ENCODE data around the gene STPG4. TPM values are rescaled to one million over a fixed set of nuclear protein-coding genes. Genes with fewer than 3 reads are reported as not detected.

Gene STPG4
- total and polyA plus RNA-seq, 2 donors from 2014 or later, result not detected

DNA sequence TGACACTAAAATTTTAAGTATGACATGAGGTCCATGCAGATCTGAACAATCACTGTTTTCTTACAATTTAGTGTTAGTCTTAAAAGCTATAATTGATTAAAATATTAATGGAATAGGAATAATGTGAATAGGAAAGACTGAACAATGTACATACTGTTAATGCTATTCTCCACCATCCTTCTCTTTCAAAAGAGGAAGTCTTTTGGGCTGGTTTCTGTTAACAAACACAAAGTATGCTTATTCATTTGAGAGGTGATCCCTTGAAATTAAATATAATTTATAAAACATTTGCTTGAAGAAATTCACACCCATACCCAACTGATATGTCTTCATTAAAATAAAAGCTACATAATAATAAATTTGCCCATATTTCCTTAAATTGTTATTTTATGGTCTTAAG lies 2.3 kb downstream of the STPG4 start:
- no peak for FAIRE-seq
- Histone ChIP-seq H3K9me3 (ENCODE audit: control insufficient read depth in 2 of 3, insufficient read depth in 1 of 3, low read length in 3 of 3) (no peaks in the 10 kb centered on the region), H3K27me3 (ENCODE audit: control insufficient read depth, insufficient read depth, low read length) (no peaks in the 10 kb centered on the region), H3K4me3 (ENCODE audit: low read length in 3 of 3) (no peak overlapping the region), H3K4me1 (ENCODE audit: control insufficient read depth in 2 of 3, insufficient read depth in 2 of 3, low read depth in 1 of 3, low read length in 3 of 3) (no peaks in the 10 kb centered on the region), H3K36me3 (ENCODE audit: control insufficient read depth in 2 of 3, insufficient read depth in 3 of 3, low read length in 3 of 3) (peaks cover 0 to 2% (median 2%) of the 10 kb centered on the region in 3 donors), H3K9ac (ENCODE audit: low read length in 3 of 3) (no peak overlapping the region), H3K27ac (ENCODE audit: low read depth in 2 of 2, low read length in 2 of 2) (no peak overlapping the region)
- intact Hi-C loops (cut with DNase I), result no loop called here
- DNase-seq, result no peak
- TF ChIP-seq, protein P1, sequence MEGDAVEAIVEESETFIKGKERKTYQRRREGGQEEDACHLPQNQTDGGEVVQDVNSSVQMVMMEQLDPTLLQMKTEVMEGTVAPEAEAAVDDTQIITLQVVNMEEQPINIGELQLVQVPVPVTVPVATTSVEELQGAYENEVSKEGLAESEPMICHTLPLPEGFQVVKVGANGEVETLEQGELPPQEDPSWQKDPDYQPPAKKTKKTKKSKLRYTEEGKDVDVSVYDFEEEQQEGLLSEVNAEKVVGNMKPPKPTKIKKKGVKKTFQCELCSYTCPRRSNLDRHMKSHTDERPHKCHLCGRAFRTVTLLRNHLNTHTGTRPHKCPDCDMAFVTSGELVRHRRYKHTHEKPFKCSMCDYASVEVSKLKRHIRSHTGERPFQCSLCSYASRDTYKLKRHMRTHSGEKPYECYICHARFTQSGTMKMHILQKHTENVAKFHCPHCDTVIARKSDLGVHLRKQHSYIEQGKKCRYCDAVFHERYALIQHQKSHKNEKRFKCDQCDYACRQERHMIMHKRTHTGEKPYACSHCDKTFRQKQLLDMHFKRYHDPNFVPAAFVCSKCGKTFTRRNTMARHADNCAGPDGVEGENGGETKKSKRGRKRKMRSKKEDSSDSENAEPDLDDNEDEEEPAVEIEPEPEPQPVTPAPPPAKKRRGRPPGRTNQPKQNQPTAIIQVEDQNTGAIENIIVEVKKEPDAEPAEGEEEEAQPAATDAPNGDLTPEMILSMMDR (IDR thresholded peaks at IDR 0.05; ENCODE audit: borderline replicate concordance, extremely low read depth, insufficient read depth), result no peak

DNA sequence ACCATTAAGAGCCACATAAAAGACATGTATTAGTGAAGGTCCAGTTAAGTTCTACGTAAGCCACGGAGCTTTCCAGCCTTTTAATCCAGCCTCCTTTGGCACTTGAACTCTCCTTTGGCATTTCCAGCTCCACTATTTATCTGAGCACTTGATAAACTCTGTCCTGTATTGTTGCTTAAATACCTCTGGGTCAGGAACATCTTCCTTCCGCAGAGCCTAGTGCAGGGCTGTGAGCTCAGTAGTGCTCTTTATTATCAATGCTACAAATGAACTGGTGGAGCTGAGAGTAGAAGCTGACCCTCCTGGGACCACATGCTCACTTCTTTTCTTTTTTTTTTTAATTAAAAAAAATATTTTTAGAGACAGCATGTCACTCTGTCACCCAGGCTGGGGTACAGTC lies 4.9 kb downstream of the STPG4 start:
- H3K27ac ChIP-seq (ENCODE audit: low read depth in 2 of 2, low read length in 2 of 2), result no peak overlapping the region
- H3K9ac ChIP-seq (ENCODE audit: low read length in 3 of 3), result no peak overlapping the region
- H3K9me3 ChIP-seq (ENCODE audit: control insufficient read depth in 2 of 3, insufficient read depth in 1 of 3, low read length in 3 of 3), result no peaks in the 10 kb centered on the region
- no peak overlapping the region for H3K4me3 ChIP-seq (ENCODE audit: low read length in 3 of 3)
- no peak for FAIRE-seq
- H3K4me1 ChIP-seq (ENCODE audit: control insufficient read depth in 2 of 3, insufficient read depth in 2 of 3, low read depth in 1 of 3, low read length in 3 of 3), result no peaks in the 10 kb centered on the region
- no peak for DNase-seq
- H3K36me3 ChIP-seq (ENCODE audit: control insufficient read depth in 2 of 3, insufficient read depth in 3 of 3, low read length in 3 of 3), result peaks cover 0 to 2% (median 2%) of the 10 kb centered on the region in 3 donors
- TF ChIP-seq, protein P1 (IDR thresholded peaks at IDR 0.05; ENCODE audit: borderline replicate concordance, extremely low read depth, insufficient read depth), result no peak
- intact Hi-C loops (cut with DNase I), result no loop called here
- no peaks in the 10 kb centered on the region for H3K27me3 ChIP-seq (ENCODE audit: control insufficient read depth, insufficient read depth, low read length)

DNA sequence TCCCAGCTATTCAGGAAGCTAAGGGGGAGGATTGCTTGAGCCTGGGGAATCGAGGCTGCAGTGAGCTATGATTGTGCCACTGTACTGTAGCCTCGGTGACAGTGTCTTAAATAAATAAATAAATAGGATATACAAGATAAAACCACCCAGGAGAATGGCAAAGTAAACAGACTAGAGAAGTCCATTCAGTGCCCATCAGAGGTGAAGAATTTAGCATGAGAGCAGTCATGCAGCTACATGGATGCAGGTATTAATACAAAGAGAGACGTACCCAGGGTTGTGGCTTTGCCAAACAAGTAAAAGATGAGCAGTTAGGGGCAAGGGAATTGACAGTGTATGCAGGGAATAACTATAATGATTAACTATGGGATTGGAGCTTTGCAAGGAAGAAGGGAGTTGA lies 8.1 kb downstream of the STPG4 start:
- Histone ChIP-seq H3K4me3 (ENCODE audit: low read length in 3 of 3) (no peak overlapping the region), H3K27me3 (ENCODE audit: control insufficient read depth, insufficient read depth, low read length) (no peaks in the 10 kb centered on the region), H3K4me1 (ENCODE audit: control insufficient read depth in 2 of 3, insufficient read depth in 2 of 3, low read depth in 1 of 3, low read length in 3 of 3) (no peaks in the 10 kb centered on the region), H3K27ac (ENCODE audit: low read depth in 2 of 2, low read length in 2 of 2) (no peak overlapping the region), H3K9ac (ENCODE audit: low read length in 3 of 3) (no peak overlapping the region), H3K9me3 (ENCODE audit: control insufficient read depth in 2 of 3, insufficient read depth in 1 of 3, low read length in 3 of 3) (no peaks in the 10 kb centered on the region), H3K36me3 (ENCODE audit: control insufficient read depth in 2 of 3, insufficient read depth in 3 of 3, low read length in 3 of 3) (peaks cover 0 to 2% (median 2%) of the 10 kb centered on the region in 3 donors)
- intact Hi-C loops (cut with DNase I), result no loop called here
- TF ChIP-seq, protein P1 (IDR thresholded peaks at IDR 0.05; ENCODE audit: borderline replicate concordance, extremely low read depth, insufficient read depth), result no peak
- no peak for DNase-seq
- no peak for FAIRE-seq

DNA sequence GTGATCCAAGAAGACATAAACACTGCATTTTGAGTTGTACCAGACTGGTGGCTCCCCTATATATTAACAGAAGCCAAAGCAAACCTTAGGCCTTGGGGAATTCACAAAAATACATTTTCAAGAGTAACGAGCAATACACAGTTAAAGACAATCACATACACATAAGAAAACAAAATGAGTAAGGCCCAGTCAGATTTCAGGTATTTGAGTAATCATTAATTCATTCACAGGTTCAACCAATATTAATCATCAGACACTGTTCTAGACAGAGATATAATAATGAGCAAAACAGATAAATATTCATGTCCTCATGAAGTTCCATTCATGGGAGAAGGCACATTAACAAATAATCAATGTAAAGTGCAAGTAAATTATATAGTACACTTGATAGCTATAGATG lies 9.6 kb downstream of the STPG4 start:
- Histone ChIP-seq H3K9me3 (ENCODE audit: control insufficient read depth in 2 of 3, insufficient read depth in 1 of 3, low read length in 3 of 3) (no peaks in the 10 kb centered on the region), H3K36me3 (ENCODE audit: control insufficient read depth in 2 of 3, insufficient read depth in 3 of 3, low read length in 3 of 3) (no peaks in the 10 kb centered on the region), H3K4me1 (ENCODE audit: control insufficient read depth in 2 of 3, insufficient read depth in 2 of 3, low read depth in 1 of 3, low read length in 3 of 3) (no peaks in the 10 kb centered on the region), H3K9ac (ENCODE audit: low read length in 3 of 3) (no peak overlapping the region), H3K27ac (ENCODE audit: low read depth in 2 of 2, low read length in 2 of 2) (no peak overlapping the region), H3K4me3 (ENCODE audit: low read length in 3 of 3) (no peak overlapping the region), H3K27me3 (ENCODE audit: control insufficient read depth, insufficient read depth, low read length) (no peaks in the 10 kb centered on the region)
- DNase-seq (no peak), FAIRE-seq (no peak)
- intact Hi-C loops (cut with DNase I), result no loop called here
- TF ChIP-seq, protein P1 (IDR thresholded peaks at IDR 0.05; ENCODE audit: borderline replicate concordance, extremely low read depth, insufficient read depth), result no peak

Data from kidney (tissue), 14 donors.